Stimulated activated CD8-positive, alpha-beta memory T cell treated with anti-CD3 and anti-CD28 coated beads, Interleukin-12 subunit alpha, Interleukin-12 subunit beta, amount 100 ng/mL, for 24 hours (primary cell): ENCODE data around the gene ATF7IP.
A peak's percentile ranks its signal among the peaks of the same experiment; 100 is the strongest.
"Not testable (repeated sequence)": the region's sequence is repeated elsewhere in the genome, so short reads cannot be mapped to it uniquely, and the experiment has no call there.

Source experiments
- DNase-seq: peaks from one replicate; pipeline ENCODE4 v3.0.0-alpha.2; 2020; ENCODE audit errors: extremely low read depth

Gene ATF7IP

GRCh38 chr12:14365294-14366208 is at the start of gene ATF7IP:
Gene ATF7IP (plus strand): TSS chr12:14365682. CDS start chr12:14423916, 58,234 bp downstream.
- DNase-seq = peak; percentile 90

DNA sequence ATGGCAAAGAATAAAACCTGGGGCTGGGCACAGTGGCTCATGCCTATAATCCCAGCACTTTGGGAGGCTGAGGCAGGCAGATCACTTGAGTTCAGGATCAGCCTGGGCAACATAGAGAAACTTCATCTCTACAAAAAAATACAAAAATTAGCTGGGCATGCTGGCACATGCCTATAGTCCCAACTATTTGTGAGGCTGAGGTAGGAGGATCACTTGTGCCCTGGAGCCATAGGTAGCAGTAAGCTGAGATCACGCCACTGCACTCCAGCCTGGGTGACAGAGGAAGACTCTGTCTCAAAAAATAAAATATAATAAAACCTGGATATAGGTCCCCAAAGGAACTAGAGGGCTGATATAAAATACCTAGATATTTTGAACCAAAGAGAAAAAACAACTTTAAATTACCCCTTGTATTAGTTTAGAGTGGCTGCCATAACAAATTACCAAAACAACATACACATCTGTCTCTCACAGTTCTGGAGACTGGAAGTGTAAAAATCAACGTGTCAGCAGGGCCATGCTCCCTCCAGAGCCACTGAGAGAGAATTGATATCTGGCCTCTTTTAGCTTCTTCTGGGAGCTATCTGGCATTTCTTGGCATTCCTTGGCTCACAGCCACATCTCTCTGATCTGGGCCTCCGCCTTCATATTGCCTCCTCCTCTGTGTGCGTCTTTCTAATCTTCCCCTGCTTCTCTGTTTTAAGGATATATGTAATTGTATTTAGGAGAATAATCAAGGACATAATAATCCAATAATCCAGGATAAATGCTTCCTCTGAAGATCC is 47.9 kb upstream of the ATF7IP start:
- no peak for DNase-seq

DNA sequence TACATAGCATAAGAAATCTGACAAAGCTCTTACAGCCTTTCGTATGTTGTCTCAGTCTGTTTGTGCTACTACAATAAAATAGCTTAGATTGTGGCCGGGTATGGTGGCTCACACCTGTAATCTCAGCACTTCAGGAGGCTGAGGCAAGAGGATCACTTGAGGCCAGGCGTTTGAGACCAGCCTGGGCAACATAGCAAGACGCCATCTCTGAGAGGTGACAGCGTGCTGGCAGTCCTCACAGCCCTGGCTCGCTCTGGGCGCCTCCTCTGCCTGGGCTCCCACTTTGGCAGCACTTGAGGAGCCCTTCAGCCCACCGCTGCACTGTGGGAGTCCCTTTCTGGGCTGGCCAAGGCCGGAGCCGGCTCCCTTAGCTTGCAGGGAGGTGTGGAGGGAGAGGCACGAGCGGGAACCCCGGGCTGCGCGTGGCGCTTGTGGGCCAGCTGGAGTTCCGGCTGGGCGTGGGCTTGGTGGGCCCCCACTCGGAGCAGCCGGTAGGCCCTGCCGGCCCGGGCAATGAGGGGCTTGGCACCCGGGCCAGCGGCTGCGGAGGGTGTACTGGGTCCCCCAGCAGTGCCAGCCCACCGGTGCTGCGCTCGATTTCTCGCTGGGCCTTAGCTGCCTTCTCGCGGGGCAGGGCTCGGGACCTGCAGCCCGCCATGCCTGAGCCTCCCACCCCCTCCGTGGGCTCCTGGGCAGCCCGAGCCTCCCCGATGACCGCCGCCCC is 45.6 kb upstream of the ATF7IP start:
- DNase-seq = not testable (repeated sequence)

DNA sequence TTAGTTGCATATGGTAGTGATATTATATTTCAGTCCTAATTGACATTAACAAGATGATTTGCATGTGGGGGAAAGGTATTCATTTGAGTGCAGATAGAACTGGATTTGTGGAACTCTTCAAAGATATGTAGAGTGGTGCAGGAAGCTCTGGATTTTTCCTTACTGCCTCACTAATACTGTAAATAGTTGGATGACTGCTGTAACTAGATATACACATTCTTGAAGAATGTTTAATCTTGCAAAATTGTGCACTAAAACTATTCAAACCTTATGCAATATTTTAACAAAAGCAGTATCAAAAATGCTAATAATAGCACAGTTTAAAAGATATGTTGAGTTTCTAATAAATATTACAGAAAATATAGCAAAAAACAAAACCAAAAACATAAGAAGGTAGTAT is 43.1 kb upstream of the ATF7IP start:
- DNase-seq = no peak

- DNase-seq = no peak
Measured at GRCh38 chr12:14325716-14326343, 39.7 kb upstream of the ATF7IP start.

DNA sequence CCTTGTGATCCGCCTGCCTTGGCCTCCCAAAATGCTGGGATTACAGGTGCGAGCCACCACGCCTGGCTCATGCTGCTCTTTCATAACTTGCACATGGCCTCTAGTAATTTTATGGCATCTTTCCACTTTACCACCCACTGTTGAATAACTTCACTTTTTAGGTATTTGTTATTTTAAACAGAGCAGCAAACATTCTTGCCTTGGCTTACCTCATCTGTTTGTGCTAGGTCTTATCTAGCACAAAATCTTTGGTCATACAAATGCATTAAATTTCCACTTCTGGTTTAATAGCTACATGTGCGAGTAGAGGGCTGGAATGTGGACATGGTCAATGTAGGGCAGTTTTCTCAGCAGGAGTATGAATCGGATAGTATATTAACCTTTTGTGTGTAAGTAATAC is 38.8 kb upstream of the ATF7IP start:
- no peak for DNase-seq

DNA sequence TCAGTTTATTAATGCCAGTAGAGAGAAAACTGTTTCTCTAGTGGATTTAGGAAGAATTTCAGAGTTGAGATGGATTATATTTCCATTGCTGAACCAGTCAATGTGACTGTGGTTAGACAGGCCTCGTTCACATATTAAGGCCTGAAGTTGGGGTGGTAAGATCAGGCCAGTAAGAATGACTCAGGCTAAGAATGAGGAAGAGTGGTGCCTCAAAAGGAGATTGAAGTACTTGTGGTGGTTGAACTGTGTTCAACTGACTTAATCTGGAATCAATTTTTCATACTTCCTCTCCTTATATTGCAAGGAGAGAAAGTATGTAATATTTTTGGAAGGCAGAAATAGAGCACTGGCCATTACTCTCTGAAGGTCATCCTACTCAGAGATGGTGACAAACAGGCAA is 37.8 kb upstream of the ATF7IP start:
- no peak for DNase-seq

DNA sequence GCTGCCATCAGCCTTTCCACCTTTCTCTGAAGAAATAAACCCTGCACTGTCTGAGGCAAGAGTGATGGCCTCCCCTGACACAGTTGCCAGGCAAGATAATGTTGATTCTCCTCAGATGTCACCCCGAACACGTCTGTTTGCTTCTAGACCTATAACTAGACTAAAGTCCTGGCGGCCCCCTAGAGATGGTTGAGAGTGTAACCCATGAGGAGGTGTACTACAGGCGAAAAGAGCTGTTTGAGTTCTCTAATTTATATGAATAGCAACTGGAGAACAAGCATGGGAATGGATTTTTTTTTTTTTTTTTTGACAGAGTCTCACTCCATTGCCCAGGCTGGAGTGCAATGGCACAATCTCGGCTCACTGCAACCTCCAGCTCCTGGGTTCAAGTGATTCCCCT is 33.0 kb upstream of the ATF7IP start:
- no peak for DNase-seq

DNA sequence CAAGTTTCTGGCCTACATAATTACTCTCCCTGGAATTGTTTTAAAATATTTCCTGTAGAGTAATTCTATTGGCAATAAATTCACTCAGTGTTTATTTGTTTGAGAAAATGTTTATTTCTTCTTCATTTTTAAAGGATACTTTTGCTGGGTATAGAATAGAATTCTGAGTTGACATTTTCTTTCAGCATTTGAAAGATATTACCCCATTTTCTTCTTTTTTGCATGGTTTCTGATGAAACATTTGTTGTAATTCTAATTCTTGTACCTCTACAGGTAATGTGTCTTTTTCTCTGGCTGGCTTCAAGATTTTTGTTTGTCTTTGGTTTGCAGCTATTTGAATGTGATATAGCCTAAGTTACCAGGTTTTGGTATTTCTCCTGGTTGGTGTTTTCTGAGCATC is 25.1 kb upstream of the ATF7IP start:
- DNase-seq = no peak

GRCh38 chr12:14351524-14351923 is 14.0 kb upstream of the ATF7IP start:
- not testable (repeated sequence) for DNase-seq

- DNase-seq = not testable (repeated sequence)
Measured at GRCh38 chr12:14352066-14352465, 13.4 kb upstream of the ATF7IP start.

DNA sequence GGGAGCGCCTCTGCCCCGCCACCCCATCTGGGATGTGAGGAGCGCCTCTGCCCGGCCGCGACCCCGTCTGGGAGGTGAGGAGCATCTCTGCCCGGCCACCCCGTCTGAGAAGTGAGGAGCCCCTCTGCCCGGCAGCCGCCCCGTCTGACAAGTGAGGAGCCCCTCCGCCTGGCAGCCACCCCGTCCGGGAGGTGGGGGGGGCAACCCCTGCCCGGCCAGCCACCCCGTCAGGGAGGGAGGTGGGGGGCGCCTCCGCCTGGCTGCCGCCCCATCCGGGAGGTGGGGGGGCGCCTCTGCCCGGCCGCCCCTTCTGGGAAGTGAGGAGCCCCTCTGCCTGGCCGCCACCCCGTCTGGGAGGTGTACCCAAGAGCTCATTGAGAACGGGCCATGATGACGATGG is 10.8 kb upstream of the ATF7IP start:
- DNase-seq = not testable (repeated sequence)

- DNase-seq = no peak
Measured at GRCh38 chr12:14356147-14356546, 9.3 kb upstream of the ATF7IP start.

DNA sequence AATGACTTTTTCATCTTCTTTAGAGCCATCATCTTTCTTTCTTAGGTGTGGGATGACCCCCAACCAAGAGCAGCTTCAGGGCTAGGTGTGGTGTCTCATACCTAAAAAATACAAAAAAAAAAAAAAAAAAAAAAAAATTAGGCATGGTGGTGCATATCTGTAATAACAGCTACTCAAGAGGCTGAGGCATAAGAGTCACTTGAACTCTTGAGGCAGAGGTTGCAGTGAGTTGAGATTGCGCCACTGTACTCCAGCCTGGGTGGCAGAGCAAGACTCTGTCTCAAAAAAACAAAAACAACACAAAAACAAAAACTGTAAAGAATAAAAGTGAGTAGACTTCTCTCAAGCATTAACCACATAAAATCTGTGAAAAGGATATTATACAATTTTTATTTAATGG is 8.0 kb upstream of the ATF7IP start:
- DNase-seq = no peak

- no peak for DNase-seq
Measured at GRCh38 chr12:14362352-14362751, 3.1 kb upstream of the ATF7IP start.

DNA sequence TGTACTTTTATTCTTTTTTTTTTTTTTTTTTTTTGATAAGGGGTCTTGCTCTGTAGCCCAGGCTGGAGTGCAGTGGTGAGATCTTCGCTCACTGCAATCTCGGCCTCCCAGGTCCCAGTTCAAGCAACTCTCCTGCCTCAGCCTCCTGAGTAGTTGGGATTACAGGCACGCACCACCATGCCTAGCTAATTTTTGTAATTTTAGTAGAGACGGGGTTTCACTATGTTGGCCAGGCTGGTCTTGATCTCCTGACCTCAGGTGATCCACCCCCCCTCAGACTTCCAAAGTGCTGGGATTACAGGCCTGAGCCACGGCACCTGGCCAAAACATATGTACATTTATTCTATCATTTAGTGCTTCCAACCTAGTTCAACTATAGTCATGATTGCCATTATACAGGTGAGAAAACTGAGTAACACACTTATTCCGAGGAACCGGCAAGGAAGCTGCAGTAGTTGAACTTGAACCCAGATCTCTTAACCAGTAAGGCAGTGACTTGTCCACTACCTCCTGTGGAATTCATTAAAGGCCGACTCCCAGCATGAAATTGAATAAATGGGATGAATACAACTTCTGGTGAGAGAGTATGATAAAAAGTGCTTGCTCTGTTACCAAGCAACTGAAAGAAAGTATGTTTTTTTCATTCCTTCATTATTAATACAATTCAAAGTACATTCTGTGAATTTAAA is 755 bp upstream of the ATF7IP start:
- DNase-seq = no peak

DNA sequence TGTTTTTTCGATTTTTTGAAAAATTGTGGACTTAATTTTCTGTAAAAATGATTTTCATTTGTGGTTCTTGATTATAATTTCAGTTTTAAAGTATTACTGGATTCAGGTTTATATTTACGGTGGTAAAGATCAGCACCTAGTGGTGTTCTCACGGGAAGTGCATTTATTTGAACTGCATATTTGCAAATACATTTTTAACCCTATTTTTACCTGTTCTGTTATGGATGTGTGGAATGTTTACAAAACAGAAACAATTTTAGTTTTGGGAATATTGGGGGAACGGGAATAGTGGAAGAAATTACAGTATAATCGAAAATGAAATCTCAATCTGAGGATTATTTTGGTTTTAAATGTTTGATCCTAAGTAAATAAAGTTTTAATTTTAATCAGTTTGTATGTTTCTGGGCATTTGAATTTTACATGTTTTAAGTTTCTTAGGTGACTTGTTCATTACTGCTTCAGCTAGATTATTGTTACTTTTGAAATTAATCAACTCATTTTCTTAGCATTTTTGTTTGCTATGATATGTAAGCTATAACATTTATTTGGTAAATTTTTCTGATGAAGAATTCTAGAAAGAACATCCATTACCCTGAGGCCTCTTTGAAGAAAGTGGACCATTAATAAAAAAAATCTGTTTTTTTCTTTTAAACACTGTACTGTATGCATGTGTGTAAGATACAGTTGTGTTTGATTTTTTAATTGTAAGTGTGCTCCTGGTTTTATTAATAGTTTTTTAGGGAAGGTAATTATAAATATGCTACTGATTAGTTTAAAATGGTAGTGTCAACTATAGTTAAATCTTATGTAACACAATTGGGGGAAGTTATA is 942 bp downstream of the ATF7IP start:
- no peak for DNase-seq

DNA sequence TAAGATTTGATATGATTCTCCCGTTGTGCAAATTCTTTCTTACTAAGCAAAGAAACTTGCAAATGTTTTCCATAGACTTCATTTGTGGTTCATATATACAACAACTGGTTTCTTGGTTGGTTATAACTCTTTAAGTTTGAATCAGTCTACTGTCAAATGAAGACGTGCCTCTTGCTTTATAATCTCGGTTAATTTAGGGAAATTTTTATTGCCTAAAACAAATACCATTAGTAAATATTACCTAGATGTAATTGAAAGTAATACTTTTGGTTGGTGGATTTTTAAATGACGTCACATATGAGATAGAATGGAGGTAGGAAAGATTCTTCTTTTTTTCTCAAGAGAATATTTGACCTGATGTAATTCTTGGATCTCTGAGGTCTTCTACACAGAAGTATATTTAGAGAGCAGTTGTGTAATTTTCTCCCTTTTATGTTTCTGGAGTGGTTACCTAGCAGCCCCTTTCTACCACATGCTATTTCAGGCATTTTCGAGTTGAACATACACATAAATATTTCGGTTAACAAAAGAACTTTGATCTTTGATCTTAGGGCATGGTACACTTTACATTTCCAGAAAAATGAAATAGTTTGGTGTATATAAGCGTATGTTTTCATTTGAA is 1.7 kb downstream of the ATF7IP start:
- no peak for DNase-seq

DNA sequence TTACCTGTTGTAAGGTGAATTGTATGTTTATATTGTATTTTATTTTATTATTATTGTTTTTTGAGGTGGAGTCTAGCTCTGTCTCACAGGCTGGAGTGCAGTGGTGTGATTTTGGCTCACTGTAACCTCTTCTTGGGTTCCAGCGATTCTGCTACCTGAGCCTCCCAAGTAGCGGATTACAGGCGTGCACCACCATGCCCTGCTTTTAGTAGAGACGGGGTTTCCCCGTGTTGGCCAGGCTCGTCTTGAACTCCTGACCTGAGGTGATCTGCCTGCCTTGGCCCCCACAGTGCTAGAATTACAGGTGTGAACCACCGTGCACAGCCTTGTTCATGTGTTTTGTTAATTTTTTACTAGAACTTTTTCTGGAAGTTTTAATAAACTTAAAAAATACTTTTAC is 3.8 kb downstream of the ATF7IP start:
- DNase-seq = no peak

- DNase-seq = no peak
Measured at GRCh38 chr12:14373217-14373616, 7.7 kb downstream of the ATF7IP start.
